ENCODE data around the gene ARAP2. TPM values are rescaled to one million over a fixed set of nuclear protein-coding genes. Genes with fewer than 3 reads are reported as not detected.

ARAP2 gene
- total RNA-seq, 1 experiment from 2014 or later = 30.0 TPM

DNA sequence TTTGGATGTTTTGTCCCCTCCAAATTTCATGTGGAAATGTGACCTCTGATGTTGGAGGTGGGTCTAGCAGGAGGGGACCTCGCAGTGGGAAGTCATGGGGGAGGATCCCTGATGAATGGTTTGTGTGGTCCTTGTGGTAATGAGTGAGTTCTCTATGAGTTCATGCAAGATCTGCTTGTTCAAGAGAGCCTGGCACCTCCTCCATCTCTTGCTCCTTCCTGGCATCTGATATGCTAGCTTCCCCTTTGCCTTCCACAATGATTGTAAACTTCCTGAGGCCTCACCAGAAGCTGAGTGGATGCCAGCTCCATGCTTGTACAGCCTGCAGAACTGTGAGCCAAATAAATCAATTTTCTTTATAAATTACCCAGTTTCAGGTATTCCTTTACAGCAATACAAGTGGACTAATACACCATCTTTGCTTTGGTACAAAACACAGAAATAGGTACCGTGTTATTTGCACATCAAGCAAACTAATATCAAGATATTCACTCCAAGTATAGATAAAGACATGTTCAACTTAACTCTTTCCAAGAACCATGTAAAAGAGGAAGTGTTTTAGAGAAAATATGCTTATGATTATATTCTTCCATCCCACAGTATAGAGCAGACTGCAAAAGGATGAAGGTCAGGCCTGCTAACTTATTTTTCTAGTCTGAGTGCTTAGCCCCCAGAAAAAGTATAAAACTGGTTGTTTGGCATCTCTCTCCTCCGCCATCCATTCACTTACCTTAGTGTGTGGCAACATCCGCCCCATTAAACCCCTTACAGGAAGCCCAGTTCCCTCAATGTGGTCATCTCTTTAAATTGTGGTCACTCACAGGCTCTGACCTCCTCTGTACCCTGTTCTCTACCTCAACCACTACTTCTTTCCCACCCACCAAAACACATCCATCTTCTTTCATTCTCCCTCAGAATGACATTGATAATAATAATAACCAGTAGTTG is 6.7 kb downstream of the ARAP2 start:
- no peak for DNase-seq
- H3K27me3 Mint-ChIP-seq (ENCODE audit: unreplicated experiment) = no peaks in the 10 kb centered on the region
- CTCF ChIA-PET = interaction anchor here (0.6 kb wide), 1 partner anchor 20 kb away, joined by 3 read pairs; no protein-coding TSS in a partner anchor
- H3K9me3 Mint-ChIP-seq (ENCODE audit: low read depth, unreplicated experiment) = peaks cover 5% of the 10 kb centered on the region
- no TSS peak for BruUV-seq (replicated peaks)
- peaks cover 12% of the 10 kb centered on the region for H3K4me1 Mint-ChIP-seq (ENCODE audit: low read depth, unreplicated experiment)
- peaks cover 11% of the 10 kb centered on the region for H3K36me3 Mint-ChIP-seq (ENCODE audit: insufficient read depth, unreplicated experiment)
- intact Hi-C loops (cut with micrococcal nuclease; ENCODE audit: unreplicated experiment) = no loop called here
- peak overlapping the region; percentile 23 for H3K27ac Mint-ChIP-seq (ENCODE audit: unreplicated experiment)
- TF ChIP-seq, protein P1, sequence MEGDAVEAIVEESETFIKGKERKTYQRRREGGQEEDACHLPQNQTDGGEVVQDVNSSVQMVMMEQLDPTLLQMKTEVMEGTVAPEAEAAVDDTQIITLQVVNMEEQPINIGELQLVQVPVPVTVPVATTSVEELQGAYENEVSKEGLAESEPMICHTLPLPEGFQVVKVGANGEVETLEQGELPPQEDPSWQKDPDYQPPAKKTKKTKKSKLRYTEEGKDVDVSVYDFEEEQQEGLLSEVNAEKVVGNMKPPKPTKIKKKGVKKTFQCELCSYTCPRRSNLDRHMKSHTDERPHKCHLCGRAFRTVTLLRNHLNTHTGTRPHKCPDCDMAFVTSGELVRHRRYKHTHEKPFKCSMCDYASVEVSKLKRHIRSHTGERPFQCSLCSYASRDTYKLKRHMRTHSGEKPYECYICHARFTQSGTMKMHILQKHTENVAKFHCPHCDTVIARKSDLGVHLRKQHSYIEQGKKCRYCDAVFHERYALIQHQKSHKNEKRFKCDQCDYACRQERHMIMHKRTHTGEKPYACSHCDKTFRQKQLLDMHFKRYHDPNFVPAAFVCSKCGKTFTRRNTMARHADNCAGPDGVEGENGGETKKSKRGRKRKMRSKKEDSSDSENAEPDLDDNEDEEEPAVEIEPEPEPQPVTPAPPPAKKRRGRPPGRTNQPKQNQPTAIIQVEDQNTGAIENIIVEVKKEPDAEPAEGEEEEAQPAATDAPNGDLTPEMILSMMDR (IDR thresholded peaks at IDR 0.05; ENCODE audit: unreplicated experiment) = no peak
- H3K4me3 Mint-ChIP-seq (ENCODE audit: low read depth, unreplicated experiment) = no peak overlapping the region

GRCh38 chr4:36236159-36236558 is 8.2 kb downstream of the ARAP2 start:
- no peaks in the 10 kb centered on the region for H3K27me3 Mint-ChIP-seq (ENCODE audit: unreplicated experiment)

DNA sequence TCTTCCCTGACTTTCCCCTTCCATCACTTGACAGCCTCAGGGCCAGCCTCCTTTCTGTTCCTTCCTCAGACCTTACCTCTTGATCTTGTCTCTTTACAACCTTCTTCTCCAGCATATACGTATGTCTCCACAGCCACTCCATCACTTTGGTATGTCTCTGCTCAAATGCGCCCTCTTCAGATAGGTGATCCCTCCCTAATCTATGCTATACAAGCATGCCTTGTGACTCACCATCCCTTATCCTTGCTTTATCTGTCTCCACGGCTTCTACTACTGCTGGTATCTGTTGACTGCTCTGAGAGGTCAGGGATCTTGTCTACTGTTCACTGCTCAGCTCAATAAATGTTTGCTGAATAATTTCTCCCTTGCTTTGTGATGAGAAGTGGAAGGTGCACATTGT is 9.0 kb downstream of the ARAP2 start:
- peaks cover 5% of the 10 kb centered on the region for H3K9me3 Mint-ChIP-seq (ENCODE audit: low read depth, unreplicated experiment)
- BruUV-seq (replicated peaks) = no TSS peak
- CTCF ChIA-PET = no interaction called here
- H3K27me3 Mint-ChIP-seq (ENCODE audit: unreplicated experiment) = no peaks in the 10 kb centered on the region
- H3K4me3 Mint-ChIP-seq (ENCODE audit: low read depth, unreplicated experiment) = no peak overlapping the region
- H3K4me1 Mint-ChIP-seq (ENCODE audit: low read depth, unreplicated experiment) = peaks cover 12% of the 10 kb centered on the region
- DNase-seq = peak; percentile 21
- intact Hi-C loops (cut with micrococcal nuclease; ENCODE audit: unreplicated experiment) = no loop called here
- TF ChIP-seq, protein P1 (IDR thresholded peaks at IDR 0.05; ENCODE audit: unreplicated experiment) = no peak
- peak overlapping the region; percentile 1 for H3K27ac Mint-ChIP-seq (ENCODE audit: unreplicated experiment)
- H3K36me3 Mint-ChIP-seq (ENCODE audit: insufficient read depth, unreplicated experiment) = peaks cover 5% of the 10 kb centered on the region

More at GRCh38 chr4:36236159-36236558, 8.2 kb downstream of the ARAP2 start:
- no peak for DNase-seq
- H3K4me3 Mint-ChIP-seq (ENCODE audit: low read depth, unreplicated experiment) = no peak overlapping the region
- intact Hi-C loops (cut with micrococcal nuclease; ENCODE audit: unreplicated experiment) = no loop called here
- peaks cover 5% of the 10 kb centered on the region for H3K9me3 Mint-ChIP-seq (ENCODE audit: low read depth, unreplicated experiment)
- BruUV-seq (replicated peaks) = no TSS peak
- CTCF ChIA-PET = no interaction called here
- peaks cover 12% of the 10 kb centered on the region for H3K4me1 Mint-ChIP-seq (ENCODE audit: low read depth, unreplicated experiment)
- H3K36me3 Mint-ChIP-seq (ENCODE audit: insufficient read depth, unreplicated experiment) = peaks cover 5% of the 10 kb centered on the region
- TF ChIP-seq, protein P1 (IDR thresholded peaks at IDR 0.05; ENCODE audit: unreplicated experiment) = no peak
- H3K27ac Mint-ChIP-seq (ENCODE audit: unreplicated experiment) = no peak overlapping the region

GRCh38 chr4:36233567-36234266 is 10.6 kb downstream of the ARAP2 start:
- H3K9me3 Mint-ChIP-seq (ENCODE audit: low read depth, unreplicated experiment) = peaks cover 5% of the 10 kb centered on the region
- peaks cover 5% of the 10 kb centered on the region for H3K36me3 Mint-ChIP-seq (ENCODE audit: insufficient read depth, unreplicated experiment)
- no peaks in the 10 kb centered on the region for H3K27me3 Mint-ChIP-seq (ENCODE audit: unreplicated experiment)
- CTCF ChIA-PET = no interaction called here
- BruUV-seq (replicated peaks) = no TSS peak
- TF ChIP-seq, protein P1 (IDR thresholded peaks at IDR 0.05; ENCODE audit: unreplicated experiment) = no peak
- H3K27ac Mint-ChIP-seq (ENCODE audit: unreplicated experiment) = no peak overlapping the region
- no peak overlapping the region for H3K4me3 Mint-ChIP-seq (ENCODE audit: low read depth, unreplicated experiment)
- intact Hi-C loops (cut with micrococcal nuclease; ENCODE audit: unreplicated experiment) = no loop called here
- peaks cover 12% of the 10 kb centered on the region for H3K4me1 Mint-ChIP-seq (ENCODE audit: low read depth, unreplicated experiment)
- DNase-seq = no peak
